Measurements from ENCODE around the gene FAM174B.

DNA sequence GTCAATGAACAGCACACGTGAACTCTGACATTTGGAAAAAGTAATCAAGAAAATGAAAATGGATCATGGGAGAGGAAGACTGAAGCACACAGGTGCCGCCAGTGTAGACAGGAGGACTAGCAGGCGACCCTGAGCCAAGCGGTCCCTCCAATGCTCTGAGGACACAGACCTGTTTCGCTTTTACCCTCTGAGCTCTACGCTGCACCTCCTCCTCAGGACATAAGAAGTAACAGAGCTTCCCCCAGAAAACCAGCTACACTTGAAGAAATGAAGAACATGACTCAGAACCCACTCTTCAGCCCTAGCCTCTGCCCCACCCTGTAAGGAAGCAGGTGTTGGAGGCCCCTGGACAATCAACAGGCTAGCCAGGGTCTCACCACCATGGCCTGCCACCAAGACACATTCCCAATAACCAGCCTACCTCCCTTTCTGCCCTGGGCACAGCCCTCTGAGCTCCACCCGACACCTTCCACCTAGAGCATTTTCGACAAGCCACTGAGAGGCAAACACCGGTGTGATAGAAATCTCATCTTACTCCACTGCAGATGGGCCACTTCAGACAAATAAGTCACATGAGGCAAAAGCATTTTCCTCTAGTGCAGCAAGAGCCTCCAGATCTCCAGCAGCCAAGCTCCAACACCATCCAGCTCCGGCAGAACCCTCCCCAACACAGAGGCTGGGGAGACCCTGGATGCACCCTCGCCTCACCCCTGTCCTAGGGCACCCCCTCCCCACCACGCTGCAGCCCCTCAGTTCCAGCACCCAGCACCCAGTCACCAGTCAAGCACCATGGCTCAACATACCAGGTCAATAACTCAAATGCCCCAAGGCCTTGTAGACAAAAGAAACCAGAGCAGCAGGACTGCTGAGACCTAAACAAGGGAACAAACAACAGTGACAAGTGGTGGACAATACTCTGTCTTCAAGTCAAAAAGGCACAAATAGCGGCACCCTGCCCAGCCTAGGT, 11.4 kb downstream of the FAM174B start:
- TF ChIP-seq, protein P1, sequence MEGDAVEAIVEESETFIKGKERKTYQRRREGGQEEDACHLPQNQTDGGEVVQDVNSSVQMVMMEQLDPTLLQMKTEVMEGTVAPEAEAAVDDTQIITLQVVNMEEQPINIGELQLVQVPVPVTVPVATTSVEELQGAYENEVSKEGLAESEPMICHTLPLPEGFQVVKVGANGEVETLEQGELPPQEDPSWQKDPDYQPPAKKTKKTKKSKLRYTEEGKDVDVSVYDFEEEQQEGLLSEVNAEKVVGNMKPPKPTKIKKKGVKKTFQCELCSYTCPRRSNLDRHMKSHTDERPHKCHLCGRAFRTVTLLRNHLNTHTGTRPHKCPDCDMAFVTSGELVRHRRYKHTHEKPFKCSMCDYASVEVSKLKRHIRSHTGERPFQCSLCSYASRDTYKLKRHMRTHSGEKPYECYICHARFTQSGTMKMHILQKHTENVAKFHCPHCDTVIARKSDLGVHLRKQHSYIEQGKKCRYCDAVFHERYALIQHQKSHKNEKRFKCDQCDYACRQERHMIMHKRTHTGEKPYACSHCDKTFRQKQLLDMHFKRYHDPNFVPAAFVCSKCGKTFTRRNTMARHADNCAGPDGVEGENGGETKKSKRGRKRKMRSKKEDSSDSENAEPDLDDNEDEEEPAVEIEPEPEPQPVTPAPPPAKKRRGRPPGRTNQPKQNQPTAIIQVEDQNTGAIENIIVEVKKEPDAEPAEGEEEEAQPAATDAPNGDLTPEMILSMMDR (IDR thresholded peaks at IDR 0.05; ENCODE audit: low read depth, low read length) = no peak
- no peak for TF ChIP-seq MYC (IDR thresholded peaks at IDR 0.05; ENCODE audit: low read depth, low read length)
- TF ChIP-seq POLR2A (IDR thresholded peaks at IDR 0.05; ENCODE audit: extremely low read depth, insufficient read length) = no peak
- TF ChIP-seq, protein P2, sequence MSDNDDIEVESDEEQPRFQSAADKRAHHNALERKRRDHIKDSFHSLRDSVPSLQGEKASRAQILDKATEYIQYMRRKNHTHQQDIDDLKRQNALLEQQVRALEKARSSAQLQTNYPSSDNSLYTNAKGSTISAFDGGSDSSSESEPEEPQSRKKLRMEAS (IDR thresholded peaks at IDR 0.05; ENCODE audit: low read depth, low read length) = no peak

Measured in NB4 (cell line).